ENCODE measurements around the gene ERI2.

GRCh38 chr16:20811889-20812439 lies 5.7 kb upstream of the ERI2 start:
- TF ChIP-seq CTCF (IDR thresholded peaks at IDR 0.05; ENCODE audit: insufficient read depth, low read length) = no peak
- no peak for TF ChIP-seq POLR2AphosphoS5 (IDR thresholded peaks at IDR 0.05; ENCODE audit: low read depth)

All from HL-60 (cell line).